HS-27A (cell line): ENCODE data around the gene PTPRK.

Experiments used
- DNase-seq: peaks from one replicate; pipeline ENCODE4 v3.0.0-alpha.2; 2012; ENCODE audit warnings: low read depth, missing footprints

The PTPRK gene

GRCh38 chr6:128520436-128521281 is at the start of gene PTPRK:
Gene PTPRK, minus strand, starts transcription at chr6:128520599. Its CDS starts 241 bp downstream, at chr6:128520358.
- peak; percentile 84 for DNase-seq

- peak; percentile 40 for DNase-seq
Measured at GRCh38 chr6:128567029-128567428, 46.6 kb upstream of the PTPRK start.

GRCh38 chr6:128560966-128561365 is 40.6 kb upstream of the PTPRK start:
- no peak for DNase-seq

- no peak for DNase-seq
Measured at GRCh38 chr6:128558924-128559323, 38.5 kb upstream of the PTPRK start.

GRCh38 chr6:128558021-128558420 is 37.6 kb upstream of the PTPRK start:
- DNase-seq, result no peak

GRCh38 chr6:128557081-128557480 is 36.7 kb upstream of the PTPRK start:
- no peak for DNase-seq

GRCh38 chr6:128554302-128554701 is 33.9 kb upstream of the PTPRK start:
- DNase-seq, result no peak

- DNase-seq, result no peak
Measured at GRCh38 chr6:128541261-128541660, 20.9 kb upstream of the PTPRK start.

- DNase-seq, result no peak
Measured at GRCh38 chr6:128538763-128539162, 18.4 kb upstream of the PTPRK start.

GRCh38 chr6:128532827-128533226 is 12.4 kb upstream of the PTPRK start:
- DNase-seq, result no peak

GRCh38 chr6:128532136-128532535 is 11.7 kb upstream of the PTPRK start:
- no peak for DNase-seq

- no peak for DNase-seq
Measured at GRCh38 chr6:128531696-128532095, 11.3 kb upstream of the PTPRK start.

GRCh38 chr6:128528241-128528640 is 7.8 kb upstream of the PTPRK start:
- no peak for DNase-seq

GRCh38 chr6:128527375-128527774 is 7.0 kb upstream of the PTPRK start:
- no peak for DNase-seq

GRCh38 chr6:128526152-128526914 is 5.9 kb upstream of the PTPRK start:
- DNase-seq, result no peak

- no peak for DNase-seq
Measured at GRCh38 chr6:128525406-128525805, 5.0 kb upstream of the PTPRK start.

GRCh38 chr6:128521282-128521632 is 858 bp upstream of the PTPRK start:
- DNase-seq, result no peak

- no peak for DNase-seq
Measured at GRCh38 chr6:128519931-128520435, 416 bp downstream of the PTPRK start.

GRCh38 chr6:128519132-128519930 is 1.1 kb downstream of the PTPRK start:
- DNase-seq, result no peak

- DNase-seq, result no peak
Measured at GRCh38 chr6:128518434-128519131, 1.8 kb downstream of the PTPRK start.

GRCh38 chr6:128517124-128517523 is 3.3 kb downstream of the PTPRK start:
- no peak for DNase-seq

- DNase-seq, result no peak
Measured at GRCh38 chr6:128516514-128516898, 3.9 kb downstream of the PTPRK start.
